Lower leg skin (tissue), 3 donors: ENCODE results near the gene FILIP1L.

Experiments used
- POLR2A ChIP-seq, 2 donors: fragments of 450-650 bp; IDR thresholded peaks; one replicate each; pipeline ENCODE4 v1.6.1; 2016 to 2017; ENCODE audit warnings: antibody characterized with exemption in 2 of 2, mild to moderate bottlenecking in 1 of 2, moderate library complexity in 1 of 2
- TF ChIP-seq, protein P1 (sequence below), 3 donors: fragments of 450-650 bp; IDR thresholded peaks; one replicate each; pipeline ENCODE4 v1.5.1; 2016; ENCODE audit warnings: antibody characterized with exemption in 3 of 3, mild to moderate bottlenecking in 3 of 3, moderate library complexity in 2 of 3

DNA sequence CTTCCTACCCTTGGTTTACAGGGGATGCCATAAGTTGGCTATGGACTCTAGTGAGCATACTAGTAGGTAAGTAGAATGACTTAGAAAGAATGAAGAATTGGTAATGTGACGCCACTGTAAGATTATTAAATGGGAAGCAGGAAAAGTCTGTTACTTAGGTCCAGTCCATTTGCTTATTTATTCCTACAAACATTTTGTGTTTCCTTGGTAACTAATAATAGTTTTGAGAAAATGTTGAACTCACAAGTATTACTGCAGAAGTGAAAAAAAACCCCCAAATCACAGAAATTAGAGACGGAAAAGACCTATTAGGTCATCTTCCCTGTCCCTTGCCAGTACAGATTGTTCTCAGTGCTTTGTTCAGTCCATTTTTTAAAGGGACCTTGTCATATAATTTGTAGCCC lies 233.2 kb downstream of the FILIP1L start:
- TF ChIP-seq, protein P1, sequence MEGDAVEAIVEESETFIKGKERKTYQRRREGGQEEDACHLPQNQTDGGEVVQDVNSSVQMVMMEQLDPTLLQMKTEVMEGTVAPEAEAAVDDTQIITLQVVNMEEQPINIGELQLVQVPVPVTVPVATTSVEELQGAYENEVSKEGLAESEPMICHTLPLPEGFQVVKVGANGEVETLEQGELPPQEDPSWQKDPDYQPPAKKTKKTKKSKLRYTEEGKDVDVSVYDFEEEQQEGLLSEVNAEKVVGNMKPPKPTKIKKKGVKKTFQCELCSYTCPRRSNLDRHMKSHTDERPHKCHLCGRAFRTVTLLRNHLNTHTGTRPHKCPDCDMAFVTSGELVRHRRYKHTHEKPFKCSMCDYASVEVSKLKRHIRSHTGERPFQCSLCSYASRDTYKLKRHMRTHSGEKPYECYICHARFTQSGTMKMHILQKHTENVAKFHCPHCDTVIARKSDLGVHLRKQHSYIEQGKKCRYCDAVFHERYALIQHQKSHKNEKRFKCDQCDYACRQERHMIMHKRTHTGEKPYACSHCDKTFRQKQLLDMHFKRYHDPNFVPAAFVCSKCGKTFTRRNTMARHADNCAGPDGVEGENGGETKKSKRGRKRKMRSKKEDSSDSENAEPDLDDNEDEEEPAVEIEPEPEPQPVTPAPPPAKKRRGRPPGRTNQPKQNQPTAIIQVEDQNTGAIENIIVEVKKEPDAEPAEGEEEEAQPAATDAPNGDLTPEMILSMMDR (IDR thresholded peaks at IDR 0.05): no peak
- TF ChIP-seq POLR2A (IDR thresholded peaks at IDR 0.05): no peak
